Inferior parietal cortex (tissue), 1 donor: ENCODE results near the gene BAHCC1.

Experiments used
- DNase-seq: peaks from one replicate; pipeline ENCODE4 v3.0.0-alpha.2; 2016; ENCODE audit errors: extremely low spot score

Gene BAHCC1

DNA sequence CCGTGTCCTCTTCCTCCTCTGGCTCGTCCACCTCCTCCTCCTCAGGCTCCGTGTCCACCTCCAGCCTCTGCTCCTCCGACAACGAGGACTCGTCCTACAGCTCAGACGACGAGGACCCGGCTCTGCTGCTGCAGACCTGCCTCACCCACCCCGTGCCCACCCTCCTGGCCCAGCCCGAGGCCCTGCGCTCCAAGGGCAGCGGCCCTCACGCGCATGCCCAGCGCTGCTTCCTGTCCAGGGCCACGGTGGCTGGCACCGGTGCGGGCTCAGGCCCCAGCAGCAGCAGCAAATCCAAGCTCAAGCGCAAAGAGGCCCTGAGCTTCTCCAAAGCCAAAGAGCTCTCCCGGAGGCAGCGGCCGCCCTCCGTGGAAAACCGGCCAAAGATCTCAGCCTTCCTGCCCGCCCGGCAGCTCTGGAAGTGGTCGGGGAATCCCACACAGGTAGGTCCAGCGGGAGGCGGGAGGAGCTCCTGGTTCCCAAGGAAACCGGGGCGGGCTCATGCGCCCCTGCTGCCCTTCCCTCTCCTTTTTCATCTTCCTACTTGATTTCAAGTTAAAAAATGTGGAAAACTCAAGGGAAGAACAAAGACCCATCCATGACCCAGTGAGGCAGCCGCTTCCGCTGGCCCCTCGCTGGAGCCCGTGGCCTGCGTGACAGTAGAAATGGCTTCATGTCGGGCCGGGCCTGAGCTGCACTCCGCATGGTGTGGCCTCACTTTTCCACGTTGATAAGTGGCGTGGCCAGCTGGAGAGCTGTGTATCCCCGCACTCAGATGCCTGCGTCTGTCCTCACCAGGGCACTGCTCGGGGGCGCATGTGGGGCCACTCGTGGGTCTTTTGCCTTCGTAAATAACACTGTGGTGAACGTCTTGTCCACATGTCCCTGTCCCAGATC lies 66.6 kb downstream of the BAHCC1 start:
- no peak for DNase-seq

DNA sequence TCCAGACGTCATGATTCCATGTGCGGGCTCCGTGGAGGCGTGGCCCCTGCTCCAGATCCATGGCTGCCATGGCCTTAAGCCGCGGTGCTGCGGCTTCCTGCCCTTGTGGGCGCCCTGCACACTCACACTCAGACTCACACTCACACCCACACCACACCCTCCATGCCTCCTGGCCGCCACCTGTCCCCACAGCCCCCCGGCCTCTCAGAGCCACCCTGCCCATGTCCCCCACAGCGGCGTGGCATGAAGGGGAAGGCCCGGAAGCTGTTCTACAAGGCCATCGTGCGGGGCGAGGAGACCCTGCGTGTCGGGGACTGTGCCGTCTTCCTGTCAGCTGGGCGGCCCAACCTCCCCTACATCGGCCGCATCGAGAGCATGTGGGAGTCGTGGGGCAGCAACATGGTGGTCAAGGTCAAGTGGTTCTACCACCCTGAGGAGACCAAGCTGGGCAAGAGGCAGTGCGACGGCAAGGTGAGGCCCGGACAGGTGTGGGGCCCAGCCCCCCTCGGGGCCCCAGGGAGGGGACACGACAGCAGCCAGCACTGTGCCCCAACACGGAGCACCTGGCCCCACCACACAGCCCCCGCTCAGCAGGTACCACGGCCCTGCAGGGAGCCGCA lies 67.4 kb downstream of the BAHCC1 start:
- no peak for DNase-seq

DNA sequence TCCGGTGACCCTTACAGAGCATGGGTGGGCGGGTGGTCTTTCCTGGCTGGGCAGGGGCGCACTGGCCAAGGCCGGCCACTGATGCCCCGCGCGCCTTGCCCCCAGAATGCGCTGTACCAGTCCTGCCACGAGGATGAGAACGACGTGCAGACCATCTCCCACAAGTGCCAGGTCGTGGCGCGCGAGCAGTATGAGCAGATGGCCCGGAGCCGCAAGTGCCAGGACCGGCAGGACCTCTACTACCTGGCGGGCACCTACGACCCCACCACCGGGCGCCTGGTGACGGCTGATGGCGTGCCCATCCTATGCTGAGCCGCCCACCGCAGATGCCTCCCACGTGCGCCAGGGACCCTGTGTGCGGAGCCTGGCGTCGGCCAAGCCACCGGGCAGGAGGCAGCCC lies 68.2 kb downstream of the BAHCC1 start:
- no peak for DNase-seq

DNA sequence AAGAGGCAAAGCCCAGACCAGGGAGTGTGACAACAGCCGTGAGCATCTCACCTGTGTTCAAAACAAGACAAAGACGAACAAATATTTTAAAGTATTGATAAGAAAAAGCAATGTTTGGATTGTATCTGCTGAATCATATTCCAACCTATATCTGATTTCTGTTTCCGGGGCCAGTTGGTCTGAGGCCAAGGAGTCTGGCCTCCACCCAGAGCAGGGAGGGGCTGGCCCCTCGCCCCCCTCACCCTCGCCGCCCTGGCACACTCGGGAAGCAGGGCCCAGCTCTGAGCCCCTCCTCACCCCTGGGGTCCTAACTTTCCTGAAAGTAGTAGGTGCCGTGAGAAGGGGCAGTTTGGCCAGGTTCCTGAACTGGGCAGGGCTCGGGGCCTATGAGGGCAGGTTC lies 69.3 kb downstream of the BAHCC1 start:
- DNase-seq, result no peak

DNA sequence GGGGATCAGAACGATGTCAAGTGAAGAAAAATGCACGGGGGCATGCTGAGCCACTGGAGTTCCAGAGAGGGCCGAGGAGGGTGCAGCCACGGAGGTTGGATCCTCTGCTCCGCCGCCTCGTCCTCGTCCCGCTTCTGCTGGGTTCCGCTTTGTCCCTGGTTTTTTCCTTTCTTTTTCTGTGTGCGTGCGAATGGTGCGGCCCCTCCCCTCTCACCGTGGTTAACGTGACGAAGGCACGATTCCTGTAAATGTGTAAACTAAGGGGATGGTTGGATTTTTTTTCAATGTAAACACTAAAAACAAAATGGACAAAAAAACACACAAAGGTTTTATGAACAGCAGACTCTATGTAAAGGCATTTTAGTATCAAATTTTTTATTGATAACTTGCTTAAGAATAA lies 70.7 kb downstream of the BAHCC1 start:
- no peak for DNase-seq

DNA sequence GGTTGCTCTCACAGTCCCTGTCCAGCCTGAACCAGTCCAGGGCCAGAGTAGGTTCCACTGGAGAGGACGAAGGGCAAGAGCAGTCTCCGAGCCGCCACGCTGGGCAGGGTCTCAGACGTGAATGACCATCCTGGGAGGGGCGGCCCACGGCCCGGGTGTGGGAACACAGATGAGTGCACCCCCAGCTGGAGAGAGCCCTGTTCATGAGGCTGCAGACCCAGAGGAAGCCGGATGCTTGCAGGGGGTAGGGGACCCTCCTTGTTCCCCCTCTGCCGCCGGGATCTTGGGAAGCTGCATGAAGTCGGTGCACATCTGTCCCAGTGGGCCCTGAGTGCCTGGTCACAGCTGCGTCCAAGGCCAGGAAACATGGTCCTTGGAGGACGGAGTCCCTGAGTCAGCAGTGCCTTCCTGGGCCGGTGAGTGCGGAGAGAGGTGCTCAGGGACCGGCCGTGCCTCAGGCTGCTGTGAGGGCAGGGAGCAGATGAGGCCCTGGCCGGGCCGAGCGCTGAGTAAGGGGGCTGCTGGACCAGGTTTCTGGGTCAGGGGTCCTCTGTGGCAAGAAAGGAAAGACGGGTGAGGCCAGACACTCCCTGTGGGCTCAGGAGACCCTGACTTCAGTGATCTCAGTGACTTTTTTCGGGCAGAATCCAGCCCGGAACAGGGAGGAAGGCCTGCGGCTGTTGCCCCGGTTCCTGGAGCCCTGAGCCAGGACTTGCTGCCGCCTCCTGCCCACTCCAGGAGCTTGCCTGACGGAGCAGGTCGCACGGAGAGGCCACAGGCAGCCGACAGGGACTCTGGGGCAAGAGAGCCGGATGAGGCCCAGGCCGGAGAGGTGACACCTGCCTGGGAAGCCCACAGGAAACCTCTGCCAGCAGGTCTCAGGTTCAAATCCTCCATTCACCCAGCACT lies 71.6 kb downstream of the BAHCC1 start:
- DNase-seq, result no peak

DNA sequence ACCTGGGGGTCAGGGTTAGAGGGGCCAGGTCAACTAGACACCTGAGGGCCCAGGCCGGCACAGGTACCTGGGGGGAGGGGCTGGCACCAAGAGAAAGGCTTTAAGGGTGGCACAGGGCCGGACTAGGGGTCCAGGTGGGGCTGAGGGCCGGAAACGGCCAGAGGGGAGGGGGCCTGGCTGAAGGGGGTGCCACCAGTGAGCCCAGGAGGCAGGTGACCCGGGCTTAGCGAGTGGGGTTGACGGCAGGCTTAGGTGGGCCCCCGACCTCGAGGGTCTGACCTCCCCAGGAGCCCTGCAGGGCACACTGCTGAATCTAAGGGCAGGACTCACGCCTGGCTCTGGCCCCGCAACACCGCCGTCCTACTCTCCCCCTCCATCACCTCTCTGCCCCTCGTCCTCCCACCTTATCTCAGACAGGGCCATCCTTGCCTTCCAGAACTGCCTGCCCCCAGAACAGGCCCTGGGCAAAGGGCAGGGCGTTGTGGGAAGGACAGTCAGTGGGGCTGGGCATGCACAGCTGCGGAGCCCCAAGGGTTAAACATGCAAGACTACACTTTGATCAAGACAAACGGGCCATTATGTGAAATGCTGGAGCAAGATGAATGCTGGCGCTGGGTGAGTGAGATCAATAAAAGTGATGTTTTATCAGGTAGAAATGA lies 73.0 kb downstream of the BAHCC1 start:
- no peak for DNase-seq

- DNase-seq, result no peak
These were observed 73.5 kb downstream of the BAHCC1 start for GRCh38 chr17:81468770-81469121.

- DNase-seq, result no peak
These were observed 74.0 kb downstream of the BAHCC1 start for GRCh38 chr17:81469266-81469665.

- no peak for DNase-seq
These were observed 75.2 kb downstream of the BAHCC1 start for GRCh38 chr17:81470270-81470943.

DNA sequence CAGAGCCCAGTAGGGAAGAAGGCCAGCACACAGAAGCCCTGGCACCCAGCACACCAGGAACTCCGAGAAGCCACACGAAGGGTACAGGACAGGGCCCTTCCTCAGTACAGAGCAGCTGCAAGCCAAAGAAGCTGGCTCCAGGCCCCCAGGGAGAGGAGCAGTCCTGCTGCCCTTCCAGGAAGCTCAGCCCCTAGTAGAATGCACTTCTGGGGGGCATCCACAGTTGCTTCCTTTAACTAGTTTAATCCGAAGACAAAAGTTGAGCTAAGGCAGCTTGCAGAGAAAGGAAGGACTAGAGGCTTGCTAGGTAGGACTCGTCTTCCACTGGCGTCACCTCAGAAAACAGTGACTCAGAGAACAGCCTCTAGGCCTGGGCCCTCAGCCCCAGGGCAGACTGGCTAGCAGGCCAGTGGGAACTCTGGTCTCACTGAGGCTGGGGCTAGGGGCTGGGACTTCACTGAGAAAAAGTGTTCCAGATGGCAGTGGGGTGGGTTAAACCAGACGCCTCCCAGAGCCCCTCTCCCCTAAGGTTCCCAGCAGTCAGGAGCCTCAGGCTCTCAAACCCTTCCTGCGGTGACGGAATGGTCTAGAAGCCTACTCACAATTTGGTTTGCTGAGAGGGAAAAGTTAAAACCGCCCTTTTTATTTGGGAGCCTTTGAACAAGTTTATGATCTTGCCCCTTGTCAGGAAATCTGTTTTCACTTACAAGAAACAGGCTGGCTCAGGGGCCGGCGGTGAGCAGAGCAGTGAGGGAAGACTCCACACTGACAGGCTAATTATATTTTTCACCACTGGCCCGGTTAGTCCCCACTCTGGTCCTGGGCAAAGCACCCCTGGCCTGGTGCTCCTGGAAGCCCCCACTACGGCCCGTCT lies 75.9 kb downstream of the BAHCC1 start:
- no peak for DNase-seq

DNA sequence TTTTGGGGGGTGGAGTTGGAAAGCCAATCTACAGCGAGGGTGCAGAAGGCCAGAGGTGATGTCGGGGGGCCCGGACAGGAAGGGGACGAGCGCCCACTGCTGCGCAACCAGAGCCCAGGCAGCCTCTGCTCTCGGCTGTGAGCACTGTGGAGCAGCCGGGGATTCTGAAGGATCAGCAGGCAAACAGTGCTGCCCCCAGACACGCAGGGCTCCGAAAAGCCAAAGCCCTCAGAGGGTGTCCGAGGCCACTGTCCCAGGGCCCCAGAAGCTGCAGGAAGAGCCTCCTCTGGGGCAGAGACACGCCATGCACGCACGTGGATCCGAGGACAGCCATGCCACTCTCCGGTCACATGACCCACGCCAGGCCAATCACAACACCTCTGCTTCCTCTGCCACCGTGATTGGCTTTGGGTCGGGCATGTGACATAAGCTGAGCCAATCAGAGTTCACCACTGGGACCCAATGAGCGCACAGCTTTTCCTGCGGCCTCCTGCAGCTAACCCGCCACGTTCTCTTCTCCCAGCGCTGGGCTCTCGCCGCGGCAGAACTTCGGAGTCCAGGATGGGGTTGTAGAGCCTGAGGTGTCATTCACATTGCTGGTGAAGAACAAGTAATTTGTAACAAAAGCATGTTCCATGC lies 76.7 kb downstream of the BAHCC1 start:
- DNase-seq, result peak; percentile 76

DNA sequence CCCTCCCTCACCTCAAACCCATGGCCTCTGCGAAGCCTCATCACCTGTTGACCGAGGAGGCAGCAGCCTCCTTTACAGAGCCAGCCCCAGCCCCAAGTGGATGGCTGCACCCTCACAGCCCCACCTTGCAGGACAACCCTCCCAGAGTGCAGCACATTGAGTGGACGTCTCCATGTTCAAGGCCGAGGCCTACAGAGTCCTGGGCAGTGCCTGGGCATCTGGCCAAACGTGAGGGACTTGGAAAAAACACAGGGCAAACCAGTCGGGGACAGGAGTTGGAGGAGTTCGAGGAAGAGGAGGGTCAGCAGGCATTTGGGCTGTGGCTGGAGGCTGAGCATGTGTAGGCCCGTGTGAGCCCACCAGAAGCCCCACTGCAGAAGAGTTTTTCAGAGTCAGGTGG lies 77.8 kb downstream of the BAHCC1 start:
- DNase-seq, result no peak

GRCh38 chr17:81474958-81475357 lies 79.7 kb downstream of the BAHCC1 start:
- no peak for DNase-seq

GRCh38 chr17:81476097-81476496 lies 80.8 kb downstream of the BAHCC1 start:
- DNase-seq, result no peak

- no peak for DNase-seq
These were observed 81.4 kb downstream of the BAHCC1 start for GRCh38 chr17:81476635-81477034.

DNA sequence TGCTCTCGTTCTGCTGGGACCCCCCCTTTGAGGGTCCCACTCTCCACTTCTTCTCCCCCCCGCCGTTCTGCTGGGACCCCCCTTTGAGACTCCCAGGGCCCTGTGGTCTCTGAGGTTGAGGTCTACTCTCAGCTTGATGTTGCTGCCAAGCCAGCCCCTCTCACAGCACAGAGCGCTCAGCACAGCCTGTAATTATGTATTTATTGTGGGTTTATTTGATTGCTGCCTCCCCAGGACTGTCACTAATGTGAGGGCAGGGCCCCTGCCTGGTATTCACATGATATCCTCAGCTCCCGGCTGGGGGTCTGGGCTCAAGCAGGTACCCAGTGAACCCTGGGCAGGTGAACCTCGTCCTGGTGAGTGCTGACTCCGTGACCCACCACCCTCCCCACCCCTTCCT lies 81.9 kb downstream of the BAHCC1 start:
- no peak for DNase-seq

GRCh38 chr17:81478119-81478518 lies 82.9 kb downstream of the BAHCC1 start:
- no peak for DNase-seq

- no peak for DNase-seq
These were observed 84.2 kb downstream of the BAHCC1 start for GRCh38 chr17:81479175-81480071.
